Subcutaneous adipose tissue (tissue), 4 donors: Measurements from ENCODE around the gene ASPSCR1. TPM values are rescaled to one million over a fixed set of nuclear protein-coding genes. Genes with fewer than 3 reads are reported as not detected.

Experiments
- CTCF ChIP-seq: fragments of 450-650 bp; IDR thresholded peaks from one replicate; pipeline ENCODE4 v1.5.1; 2016; ENCODE audit warnings: low read depth, mild to moderate bottlenecking, control low read depth, antibody characterized with exemption, moderate library complexity
- total RNA-seq, 4 donors: library from RNA; depleted of rRNA; stranded (reverse); fragments of >200 nt; gene quantifications; one replicate each; pipeline ENCODE4 v1.1.0, GENCODE V29; 2016

Gene ASPSCR1
- total RNA-seq, 4 donors from 2014 or later, result 8.2 to 30.1 (median 18.1) TPM

- no peak for TF ChIP-seq CTCF
Observed at GRCh38 chr17:82037889-82038195, 60.4 kb downstream of the ASPSCR1 start.

DNA sequence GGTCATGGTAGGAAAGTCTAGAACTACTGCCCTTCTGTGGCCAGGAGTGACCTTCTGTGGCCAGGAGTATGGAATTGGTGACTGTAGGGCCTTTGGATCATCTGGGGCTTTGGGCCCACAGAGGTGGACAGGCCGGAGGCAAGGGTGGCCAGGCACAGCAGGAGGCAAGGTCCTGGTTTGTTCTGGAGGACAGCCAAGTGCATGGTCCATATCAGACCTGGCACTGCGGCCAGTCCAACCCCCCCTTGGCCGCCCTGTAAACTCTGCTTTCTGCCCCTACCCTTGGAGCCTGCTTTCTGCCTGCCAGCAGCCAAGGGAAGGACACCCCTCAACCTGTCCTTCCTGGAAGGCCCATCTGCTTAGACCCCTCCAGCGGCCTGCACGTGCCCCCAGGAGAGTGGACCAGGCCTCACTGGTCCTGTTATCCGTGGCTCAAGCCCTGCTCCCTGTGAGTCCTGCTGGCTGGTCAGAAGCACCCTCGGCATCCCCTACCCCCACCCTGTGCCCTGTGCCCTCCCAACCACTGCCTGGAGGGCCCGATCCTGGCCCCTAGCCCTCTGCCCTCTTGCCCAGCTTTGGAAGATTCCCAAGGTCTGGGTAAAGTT lies 62.4 kb downstream of the ASPSCR1 start:
- TF ChIP-seq CTCF, result no peak

DNA sequence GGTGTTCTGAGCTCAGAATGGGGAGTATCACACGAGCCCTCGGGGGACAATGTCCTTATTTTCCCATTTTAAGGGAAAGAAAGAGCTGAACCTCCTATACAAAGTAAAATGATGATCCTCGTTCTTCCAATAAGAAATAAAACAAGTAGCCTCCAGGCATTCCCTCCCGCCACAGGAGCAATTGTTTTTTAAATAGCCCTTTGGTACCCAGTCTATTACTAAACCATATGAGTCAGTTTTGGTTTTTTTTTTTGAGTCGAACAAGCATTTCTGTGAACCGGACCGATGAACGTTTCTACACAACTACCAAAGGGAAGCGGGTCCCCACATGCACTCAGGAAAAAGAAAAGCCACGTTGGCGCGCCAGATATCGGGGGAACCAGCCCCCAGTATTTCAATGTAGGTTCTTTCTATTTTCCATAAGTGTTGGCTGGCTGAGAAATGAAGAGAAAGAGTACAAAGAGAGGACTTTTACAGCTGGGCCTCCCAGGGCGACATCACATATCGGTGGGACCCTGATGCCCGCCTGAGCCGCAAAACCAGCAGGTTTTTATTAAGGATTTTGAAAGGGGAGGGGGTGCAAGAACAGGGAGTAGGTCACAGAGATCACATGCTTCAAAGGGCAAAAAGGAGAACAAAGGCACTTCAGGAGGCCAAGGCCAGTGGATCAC lies 63.9 kb downstream of the ASPSCR1 start:
- TF ChIP-seq CTCF, result no peak

- no peak for TF ChIP-seq CTCF
Observed at GRCh38 chr17:82042649-82043048, 65.2 kb downstream of the ASPSCR1 start.

DNA sequence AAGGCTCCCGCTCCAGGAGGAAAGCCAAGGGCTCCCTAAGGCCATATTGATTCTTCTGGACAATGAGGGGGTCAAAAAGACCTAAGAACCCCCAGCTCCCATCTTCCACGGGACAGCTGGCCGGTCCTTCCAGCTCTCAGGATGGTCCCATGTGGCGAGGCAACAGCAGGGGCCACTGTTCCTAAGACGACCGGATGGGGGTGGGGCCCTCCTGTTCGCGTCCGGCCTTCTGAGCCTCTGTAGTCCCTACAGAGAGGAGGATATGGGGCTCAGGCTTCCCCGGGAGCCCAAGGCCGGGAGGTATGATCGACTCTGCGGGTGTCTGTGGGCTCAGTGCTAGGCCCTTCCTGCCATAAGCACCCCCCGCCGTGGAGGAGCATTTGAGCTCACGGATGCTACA lies 66.1 kb downstream of the ASPSCR1 start:
- no peak for TF ChIP-seq CTCF

DNA sequence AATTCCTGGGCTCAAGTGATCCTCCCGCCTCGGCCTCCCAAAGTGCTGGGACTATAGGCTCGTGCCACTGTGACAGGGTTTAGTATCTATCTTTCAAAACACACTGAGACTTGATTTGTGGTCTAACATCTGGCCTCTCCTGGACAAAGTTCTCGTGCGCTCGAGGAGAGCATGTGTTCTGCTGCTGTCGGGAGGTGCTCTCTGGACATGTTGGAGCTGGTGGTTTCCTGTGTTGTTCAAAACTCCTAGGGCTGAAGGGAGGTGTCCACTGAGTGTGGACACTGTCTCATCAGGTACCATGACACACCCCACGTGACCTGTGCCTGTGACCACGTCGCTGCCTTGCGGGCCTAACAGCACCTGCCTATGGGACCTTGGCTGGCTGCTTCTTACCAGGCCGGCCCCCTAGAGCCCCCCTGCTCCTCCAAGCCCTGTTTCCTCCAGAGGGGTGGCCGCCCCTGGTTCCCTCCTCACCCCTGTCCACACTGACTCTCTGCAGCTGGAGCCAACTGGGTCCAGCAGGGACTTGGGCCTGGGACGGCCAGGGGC lies 68.6 kb downstream of the ASPSCR1 start:
- TF ChIP-seq CTCF, result no peak

GRCh38 chr17:82046903-82047302 lies 69.5 kb downstream of the ASPSCR1 start:
- TF ChIP-seq CTCF, result no peak
